DMS79 treated with DMSO at 0.1 percent for 48 hours (cell line): Measurements from ENCODE around the gene CDK11B.
A peak's percentile ranks its signal among the peaks of the same experiment; 100 is the strongest.
"Not testable (repeated sequence)": the region's sequence is repeated elsewhere in the genome, so short reads cannot be mapped to it uniquely, and the experiment has no call there.

Source experiments
- DNase-seq: peaks from one replicate; lab custom pipeline; 2025; lab: John Stamatoyannopoulos, UW

CDK11B gene

DNA sequence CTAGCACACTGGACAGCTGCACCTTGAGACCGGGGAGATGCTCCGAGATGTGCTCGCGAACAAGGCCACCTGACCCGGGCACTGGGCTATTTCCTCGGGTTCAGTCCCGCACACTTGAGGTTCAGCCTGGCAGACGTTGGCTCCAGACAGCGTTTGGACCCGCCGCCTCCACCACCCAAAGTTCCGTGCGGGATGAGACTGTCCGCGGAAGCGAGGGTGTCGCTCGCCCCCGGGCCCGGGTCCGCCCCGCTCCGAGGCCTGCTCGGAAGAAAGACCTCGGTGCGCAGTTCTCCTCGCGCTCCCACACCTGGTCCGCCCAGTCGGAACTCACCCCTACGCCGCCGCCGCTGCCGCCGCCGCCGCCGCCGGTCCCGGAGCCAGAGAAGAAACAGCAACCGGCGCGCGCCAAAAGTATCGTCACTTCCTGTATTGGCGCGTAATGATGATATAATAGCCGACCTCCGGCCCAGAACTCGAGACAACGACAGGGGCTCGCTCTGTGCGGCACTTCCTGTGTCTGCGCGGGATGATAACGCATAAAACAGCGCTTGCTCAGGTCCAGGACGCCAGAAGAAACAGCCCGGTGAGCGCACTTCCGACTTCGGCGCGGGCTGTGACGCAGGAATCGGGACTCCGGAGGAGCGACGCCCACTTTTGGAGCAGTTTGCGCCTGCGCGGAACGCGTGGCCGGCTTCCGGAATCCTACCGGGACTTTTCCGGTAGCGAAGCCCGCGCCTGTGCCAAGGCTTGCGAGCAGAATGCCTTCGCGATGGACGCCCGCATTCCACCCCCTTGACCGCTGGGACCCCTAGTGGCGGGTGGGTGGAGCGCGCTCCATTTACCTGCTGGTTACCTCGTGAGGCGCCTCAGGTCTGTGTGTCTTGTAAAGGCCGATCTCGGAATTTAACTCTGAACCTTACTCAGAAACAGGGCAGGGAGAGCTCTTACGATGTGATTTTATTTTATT is at the start of gene CDK11B:
CDK11B (minus strand) TSS at position 422 of the 967 bp plus-strand sequence. CDS start 1,519 bp downstream, outside the sequence.
- DNase-seq = peak; percentile 90

DNA sequence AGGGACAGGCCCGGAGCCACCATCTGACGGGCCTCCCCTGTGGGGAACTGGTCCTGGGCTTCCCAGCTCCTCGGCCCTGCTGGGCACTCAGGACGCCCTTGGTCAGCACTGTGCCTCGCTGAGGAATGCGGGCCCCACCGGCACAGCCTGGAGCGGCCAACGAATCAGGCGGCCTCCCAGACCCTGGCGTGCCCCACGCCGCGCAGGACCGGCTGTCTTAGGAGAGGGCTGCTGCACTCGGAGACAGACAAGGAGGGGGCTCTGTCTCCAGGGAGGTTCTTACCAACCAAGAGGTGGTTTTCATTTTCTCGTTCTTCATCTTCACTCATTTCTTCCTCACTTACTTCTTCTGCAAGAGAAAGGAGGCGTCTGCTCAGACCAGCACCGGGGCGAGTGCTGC is 49.1 kb upstream of the CDK11B start:
- not testable (repeated sequence) for DNase-seq

DNA sequence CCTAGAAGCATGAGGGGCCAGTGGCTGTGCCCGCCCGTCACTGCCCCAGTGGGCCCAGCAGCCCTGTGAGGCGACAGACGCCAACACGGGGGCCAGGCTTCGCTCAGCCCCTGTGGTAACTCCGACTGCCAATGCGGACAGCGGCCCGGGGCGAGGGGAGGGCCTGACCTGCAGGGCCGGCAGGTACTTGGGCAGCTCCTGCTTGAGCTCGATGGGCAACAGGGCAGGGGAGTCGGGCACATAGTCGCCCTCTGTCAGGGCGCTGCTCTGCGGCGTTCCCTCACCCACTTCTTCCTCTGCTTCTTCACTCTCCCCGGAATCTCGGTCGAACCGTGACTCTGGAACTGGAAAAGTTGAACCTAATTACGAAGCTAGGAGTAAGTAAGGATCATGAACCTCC is 48.4 kb upstream of the CDK11B start:
- DNase-seq = not testable (repeated sequence)

DNA sequence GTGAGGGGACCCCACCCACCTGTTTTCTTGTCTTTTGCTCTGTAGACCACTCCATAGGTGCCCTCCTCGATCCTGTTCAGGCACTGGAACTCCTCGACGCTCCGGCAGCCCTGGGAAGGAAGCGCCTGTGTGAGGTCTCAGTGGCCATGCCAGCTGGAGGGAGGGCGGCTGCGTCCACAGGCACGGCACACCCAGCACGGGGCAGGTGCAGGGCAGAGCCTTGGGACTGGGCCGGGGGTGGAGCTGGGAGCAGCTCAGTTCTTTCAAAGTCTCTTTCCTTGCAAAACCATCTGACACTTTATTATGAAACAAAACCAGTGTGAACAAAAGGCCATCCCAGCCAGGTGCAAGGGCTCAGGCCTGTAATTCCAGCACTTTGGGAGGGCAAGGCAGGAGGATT is 46.8 kb upstream of the CDK11B start:
- DNase-seq = not testable (repeated sequence)

DNA sequence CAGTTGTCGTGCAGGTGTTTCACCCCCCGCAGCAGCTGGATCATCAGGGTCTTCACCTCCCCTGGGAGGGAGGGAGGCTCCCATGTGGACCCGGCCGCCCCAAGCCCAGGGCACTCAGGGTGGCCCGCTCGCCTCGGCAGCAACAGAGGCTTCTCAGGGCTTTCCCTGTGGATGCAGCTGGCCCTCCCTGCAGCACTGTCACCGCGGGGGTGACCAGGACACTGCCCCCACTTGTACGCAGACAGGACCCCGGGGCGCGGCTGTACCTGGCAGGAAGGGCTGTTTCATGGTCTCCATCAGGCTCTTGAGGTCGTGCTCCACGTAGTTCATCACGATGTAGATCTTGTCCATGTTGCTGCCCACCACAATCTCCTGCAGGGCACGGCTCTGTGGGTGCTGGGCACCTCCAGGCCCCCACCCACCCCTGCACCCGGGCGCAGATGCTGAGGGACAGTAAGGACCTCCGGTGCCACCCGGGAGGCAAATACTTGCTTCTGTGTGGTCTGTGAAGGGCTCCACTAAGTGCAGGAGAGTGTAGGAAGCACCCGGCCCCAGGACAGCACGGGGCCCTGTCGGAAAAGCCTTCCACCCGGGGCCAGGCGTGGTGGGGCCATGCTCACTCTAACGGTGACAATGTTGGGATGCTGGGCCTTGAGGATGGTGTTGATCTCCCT is 45.6 kb upstream of the CDK11B start:
- not testable (repeated sequence) for DNase-seq

DNA sequence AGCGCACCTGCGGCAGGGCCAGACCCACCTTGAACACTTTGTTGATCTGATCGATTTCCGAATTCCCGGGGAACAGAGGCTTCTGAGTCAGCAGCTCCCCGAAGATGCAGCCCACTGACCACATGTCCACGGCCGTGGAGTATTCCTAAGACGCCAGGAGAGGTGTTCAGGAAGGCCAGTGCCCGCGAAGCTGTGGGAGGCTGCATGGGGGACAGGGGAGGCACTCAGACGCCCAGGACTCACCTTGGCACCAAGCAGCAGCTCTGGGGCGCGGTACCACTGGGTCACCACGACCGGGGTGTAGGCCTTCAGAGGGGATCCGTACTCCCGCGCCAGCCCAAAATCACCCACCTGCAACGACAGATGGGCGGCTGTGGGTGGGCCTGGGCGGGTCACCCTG is 45.0 kb upstream of the CDK11B start:
- DNase-seq = no peak

DNA sequence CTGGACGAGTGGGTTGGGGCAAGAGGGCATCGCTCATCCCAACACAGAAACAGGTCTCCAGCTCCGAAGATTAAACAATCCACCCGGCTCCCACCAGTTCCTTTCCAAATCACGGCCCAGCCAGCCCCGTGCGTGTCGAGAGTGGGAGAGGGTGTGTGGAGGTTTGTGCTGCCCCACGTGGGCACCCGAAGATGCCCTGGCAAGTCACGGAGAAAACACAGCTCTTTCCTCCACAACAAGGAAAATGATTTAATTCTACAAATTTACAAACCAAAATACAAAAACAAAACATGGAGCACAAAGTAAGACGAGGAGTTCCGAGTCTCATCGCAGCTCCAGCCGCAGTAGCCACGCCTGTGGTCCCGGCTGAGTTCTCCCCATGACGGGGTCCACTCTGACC is 43.7 kb upstream of the CDK11B start:
- DNase-seq = not testable (repeated sequence)

DNA sequence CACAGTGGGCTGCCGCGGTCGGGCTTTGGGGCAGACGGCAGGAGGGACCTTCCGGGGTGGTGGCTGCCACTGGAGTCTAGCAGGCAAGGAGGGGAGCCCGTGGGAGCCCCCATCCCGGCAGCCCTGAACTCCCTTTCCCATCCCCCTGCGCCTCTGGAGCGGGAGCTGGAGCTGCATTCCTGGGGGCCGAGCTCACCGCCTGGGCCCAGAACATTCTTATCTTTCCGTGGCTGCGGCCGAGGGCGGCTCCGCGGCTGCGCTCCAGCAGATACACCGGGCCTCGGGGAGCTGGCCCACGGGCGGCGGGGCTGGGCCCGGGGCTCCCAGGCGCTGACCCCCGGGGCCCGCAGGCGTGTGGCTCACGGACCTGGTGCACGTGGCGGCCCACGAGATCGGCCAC is 41.8 kb upstream of the CDK11B start:
- DNase-seq = not testable (repeated sequence)

DNA sequence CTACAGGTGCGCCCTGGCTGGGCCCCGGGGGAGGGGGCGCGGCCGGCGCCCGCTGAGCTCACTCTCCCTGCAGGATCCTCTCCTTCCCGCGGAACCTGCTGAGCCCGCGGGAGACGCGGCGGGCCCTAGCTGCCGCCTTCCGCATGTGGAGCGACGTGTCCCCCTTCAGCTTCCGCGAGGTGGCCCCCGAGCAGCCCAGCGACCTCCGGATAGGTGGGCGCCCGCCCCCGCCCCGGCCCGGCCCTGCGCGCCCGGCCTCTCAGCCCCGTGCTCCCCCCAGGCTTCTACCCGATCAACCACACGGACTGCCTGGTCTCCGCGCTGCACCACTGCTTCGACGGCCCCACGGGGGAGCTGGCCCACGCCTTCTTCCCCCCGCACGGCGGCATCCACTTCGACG is 41.3 kb upstream of the CDK11B start:
- not testable (repeated sequence) for DNase-seq

DNA sequence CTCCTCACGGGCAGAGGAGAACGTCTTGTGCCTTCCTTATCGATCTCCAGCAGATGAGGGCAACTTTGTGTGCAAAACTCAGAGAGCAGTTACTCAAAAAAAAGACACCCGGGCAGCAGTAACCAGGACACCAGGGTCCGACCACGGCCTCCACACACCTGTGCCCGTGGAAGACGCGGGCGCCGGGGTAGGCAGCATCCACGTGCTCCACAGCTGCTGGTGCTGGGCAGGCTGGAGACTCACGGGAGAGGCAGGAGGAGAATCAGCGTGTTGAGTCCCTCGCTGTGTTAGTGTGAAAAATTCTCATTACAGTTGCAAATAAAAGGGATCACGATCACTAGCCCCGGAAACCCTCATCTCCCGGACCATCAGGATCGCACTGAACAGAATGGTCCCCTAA is 40.3 kb upstream of the CDK11B start:
- not testable (repeated sequence) for DNase-seq

DNA sequence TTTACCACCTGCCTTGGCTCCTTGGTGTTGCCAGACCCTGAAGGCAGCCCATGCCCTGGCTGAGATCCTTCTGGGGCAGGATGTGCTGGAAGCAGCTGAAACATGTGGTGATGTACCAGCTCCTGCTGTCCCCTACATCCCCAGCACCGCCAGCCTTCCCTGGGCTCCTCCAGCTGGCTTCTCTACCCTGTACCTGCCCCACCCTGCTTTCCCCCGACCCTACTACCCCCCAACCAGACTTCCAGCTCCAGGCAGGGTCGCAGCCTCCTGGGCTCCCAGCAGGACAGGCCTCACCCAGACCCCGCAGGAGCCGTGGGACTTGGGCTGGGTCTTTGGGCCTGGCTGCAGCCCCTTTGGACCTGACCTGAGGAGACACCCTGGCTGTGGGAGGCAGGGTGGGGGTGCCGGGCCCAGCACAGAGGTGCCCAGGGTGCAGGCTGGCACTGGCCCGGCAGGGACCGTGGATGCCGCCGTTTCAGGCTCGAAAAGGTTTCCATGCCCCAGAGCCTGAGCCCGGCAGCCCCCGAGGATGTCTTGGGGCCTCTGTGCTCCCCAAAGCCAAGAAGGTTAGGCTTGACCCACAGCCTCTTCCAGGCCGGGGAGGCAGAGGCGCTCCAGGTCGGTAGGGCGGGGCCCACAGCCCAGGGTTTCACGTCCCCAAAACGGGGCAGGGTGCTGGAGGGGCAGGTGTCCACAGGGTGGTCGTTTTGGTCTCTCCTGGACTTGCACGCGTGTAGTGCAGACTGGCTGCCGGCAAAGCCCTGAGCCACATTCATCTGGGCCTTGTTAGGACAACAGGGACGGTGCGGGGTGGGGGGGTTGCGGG is 38.8 kb upstream of the CDK11B start:
- DNase-seq = not testable (repeated sequence)

DNA sequence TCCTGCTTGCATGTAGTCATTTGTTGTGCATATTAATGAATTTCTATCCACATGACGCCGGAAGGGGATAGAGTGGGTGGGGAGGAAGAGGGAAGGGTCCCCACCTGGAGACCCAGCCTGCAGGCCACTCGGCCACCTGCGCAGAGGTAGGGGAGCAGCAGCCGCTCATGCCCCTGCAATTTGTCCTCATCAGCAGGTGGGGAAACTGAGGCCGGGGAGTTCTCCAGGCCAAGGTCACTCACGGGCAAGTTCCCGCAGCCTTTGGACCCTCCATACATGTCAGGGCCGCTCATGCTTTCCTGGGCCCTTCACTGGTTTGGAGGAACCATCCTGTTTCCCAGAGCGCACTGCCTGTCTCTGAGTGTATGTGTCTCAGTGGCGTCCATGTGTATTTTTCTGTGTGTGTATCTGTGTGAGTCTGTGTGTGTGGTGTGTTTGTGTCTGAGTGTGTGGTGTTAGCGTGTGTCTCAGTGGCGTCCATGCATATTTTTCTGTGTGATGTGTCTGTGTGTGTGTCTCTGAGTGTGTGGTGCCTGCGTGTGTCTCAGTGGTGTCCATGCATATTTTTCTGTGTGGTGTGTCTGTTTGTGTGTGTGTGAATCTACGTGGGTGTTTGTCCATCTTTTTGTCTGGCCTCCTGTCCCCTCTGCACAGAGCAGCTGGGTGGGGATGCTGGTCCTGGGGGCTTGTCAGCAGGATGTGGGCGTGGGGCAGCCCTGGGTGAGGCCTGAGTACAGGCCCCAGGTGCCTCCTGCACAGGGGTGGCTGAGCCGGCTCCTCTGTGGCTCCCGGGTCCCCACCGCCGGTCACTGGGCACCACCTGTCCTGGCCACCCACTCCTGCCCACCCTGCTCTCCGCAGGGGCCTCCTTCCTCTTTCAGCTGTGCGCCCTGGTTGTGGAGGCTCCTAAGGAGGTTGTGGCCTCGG is 37.9 kb upstream of the CDK11B start:
- not testable (repeated sequence) for DNase-seq

DNA sequence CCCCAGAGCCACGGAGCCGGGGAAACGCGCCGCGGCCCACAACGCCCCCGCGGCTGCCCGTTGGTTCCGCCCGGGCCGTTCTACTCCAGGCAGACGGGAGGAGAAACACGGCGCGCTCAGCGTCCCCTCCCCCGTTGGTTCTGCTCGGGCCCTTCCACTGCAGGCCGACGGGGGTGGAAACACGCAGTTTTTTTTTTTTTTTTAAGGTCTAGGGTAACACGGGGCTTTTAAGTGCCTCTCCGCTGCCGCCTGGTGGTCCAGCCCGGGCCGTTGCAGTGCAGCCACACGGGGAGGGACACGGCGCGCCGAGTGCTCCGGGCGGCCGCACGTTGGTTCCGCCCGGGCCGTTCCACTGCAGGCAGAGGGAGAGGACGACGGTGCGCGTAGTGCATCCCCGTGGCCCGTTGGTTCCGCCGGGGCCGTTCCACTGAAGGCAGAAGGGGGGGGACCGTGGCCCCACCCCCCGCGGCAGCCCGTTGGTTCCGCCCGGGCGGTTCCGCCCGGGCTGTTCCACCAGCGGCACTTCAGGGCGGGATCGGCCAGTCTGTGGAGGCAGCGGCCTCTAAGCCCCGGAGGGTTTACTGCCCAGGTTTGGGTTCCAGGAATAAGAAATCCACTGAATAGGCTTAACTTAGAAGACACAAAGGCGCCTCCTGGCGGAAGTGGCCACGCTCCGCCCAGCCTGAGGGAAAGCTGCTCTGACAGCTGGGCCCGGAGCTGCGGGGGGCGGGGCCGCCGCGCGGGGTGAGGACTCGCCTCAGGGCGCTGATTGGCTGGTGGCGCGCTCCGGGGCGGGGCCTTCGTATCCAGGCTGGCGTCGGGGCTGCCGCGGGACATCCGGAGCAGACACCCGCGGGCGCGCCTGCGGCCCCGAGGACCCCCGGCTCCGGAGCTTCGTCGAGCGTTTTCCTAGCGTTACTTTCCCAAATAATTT is 34.2 kb upstream of the CDK11B start, which contains the start of gene SLC35E2B:
SLC35E2B (minus strand) TSS at position 82 of the 934 bp plus-strand sequence. CDS start 16,096 bp downstream, outside the sequence.
- DNase-seq = peak; percentile 43

DNA sequence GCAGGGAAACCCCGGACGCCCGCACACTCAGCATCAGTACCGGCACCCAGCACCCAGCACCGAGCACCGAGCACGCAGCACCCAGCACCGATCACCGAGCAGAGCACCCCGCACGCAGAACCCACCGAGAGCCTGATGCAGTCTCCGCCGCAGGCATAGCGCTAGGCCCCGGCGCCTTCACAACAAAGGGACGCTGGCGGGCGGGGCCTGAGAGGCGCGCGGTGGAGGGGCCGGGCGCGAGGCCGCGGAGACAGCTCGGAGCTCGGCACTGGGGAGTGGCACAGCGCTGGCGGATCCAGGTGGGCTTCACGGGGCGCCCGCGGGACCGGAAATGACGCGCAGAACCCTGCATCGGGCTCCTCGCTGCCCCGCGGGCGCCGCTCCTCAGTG is 33.5 kb upstream of the CDK11B start:
- not testable (repeated sequence) for DNase-seq

DNA sequence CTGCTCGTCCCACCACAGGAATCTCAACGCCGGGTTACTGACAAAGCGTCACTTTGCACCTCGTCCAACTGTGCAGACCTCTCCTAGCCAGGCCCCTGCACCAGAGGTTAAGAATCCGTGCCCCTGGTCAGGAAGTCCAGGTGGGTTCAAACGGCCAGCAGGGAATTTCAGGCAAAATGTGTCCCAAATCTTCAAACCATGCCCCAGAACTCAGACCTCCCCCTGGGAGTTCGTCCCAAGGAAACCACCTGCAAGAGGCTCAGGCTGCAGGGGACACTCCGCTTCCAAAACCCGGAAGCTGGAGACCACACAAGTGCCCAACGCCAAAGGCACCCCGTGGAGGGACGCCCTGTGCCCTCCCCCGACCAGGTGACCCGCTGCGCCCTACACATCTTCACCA is 32.6 kb upstream of the CDK11B start:
- DNase-seq = not testable (repeated sequence)

DNA sequence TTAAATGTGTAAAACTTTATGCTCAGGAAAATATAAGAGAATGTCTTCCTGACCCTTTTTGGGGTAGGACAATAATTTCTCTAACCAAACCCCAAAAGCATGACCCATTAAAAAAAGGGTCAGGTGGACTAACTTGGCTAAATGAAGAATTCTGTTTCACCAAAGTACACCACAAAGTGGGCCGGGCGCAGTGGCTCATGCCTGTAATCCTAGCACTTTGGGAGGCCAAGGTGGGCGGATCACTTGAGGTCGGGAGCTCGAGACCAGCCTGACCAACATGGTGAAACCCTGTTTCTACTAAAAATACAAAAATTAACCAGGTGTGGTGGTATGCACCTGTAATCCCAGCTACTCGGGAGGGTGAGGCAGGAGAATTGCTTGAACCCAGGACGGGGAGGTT is 30.7 kb upstream of the CDK11B start:
- not testable (repeated sequence) for DNase-seq

DNA sequence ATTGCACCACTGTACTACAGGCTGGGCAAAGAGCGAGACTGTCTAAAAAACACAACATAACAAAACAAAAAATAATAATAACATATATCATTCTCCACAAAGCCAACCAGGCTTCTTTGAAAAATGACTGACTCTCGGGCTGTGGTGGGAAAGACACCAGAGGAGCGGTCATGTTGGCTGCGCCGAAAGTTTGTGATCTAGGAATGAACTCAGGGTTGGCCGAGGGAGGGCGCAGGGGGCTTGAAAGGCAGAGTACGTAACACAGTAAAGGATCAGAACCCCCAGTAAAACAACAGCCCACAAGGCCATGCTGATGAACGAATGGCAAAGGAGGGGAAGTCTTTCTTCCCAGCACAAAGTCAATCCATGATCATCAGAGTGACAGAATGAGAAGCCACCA is 29.0 kb upstream of the CDK11B start:
- DNase-seq = no peak

DNA sequence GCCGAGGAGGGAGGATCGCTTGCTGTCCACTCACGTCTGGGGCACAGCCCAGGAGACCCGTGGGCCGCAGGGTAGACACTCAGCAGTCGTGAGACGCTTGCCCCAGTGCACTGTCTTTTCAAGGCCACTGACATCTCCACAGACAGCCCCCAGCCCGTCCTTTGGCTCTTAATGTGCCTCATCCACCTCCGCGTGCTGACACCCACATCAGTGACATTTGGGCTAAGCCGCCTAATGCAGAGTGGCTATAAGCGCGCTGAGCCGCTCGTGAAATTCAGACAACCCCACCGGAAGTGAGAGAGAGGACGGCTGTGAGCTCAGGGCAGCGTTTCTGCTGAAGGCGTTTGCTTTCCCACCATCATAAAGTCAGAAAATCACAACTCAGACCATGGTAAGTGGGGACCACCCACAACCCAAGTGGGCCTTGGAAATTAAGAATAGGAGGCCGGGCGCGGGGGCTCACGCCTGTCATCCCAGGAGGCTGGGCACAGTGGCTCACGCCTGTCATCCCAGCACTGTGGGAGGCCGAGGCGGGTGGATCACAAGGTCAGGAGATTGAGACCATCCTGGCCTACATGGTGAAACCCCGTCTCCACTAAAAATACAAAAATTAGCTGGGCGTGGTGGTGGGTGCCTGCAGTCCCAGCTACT is 25.4 kb upstream of the CDK11B start:
- no peak for DNase-seq
